HG03025 (cell line): ENCODE measurements around the gene NLGN4Y.

ENCODE experiments used
- ATAC-seq: cut with Tn5 transposase; IDR thresholded peaks from one replicate; pipeline ENCODE4 v1.9.1; 2021; ENCODE audit warnings: mild to moderate bottlenecking, moderate library complexity; ENCODE audit not compliant: unreplicated experiment, low FRiP score

Gene NLGN4Y

DNA sequence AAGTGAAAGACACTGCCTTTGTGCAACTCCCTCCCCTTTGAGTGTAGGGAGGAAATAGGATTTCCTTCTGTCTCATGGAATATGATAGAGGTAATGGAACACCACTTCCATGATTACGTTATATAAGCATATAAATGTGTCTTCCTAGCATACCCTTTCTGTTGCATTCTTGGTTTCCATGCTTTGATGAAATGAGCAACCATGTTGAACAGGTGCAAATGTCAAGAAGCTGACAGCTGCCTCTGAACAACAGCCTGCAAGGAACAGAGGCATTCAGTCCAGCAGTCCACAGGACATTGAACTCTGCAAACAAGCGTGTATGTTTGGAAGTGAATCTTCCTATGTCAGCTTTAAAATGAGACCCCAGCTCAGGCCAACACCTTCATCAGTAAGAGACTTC is 117.5 kb downstream of the NLGN4Y start:
- no peak for ATAC-seq

DNA sequence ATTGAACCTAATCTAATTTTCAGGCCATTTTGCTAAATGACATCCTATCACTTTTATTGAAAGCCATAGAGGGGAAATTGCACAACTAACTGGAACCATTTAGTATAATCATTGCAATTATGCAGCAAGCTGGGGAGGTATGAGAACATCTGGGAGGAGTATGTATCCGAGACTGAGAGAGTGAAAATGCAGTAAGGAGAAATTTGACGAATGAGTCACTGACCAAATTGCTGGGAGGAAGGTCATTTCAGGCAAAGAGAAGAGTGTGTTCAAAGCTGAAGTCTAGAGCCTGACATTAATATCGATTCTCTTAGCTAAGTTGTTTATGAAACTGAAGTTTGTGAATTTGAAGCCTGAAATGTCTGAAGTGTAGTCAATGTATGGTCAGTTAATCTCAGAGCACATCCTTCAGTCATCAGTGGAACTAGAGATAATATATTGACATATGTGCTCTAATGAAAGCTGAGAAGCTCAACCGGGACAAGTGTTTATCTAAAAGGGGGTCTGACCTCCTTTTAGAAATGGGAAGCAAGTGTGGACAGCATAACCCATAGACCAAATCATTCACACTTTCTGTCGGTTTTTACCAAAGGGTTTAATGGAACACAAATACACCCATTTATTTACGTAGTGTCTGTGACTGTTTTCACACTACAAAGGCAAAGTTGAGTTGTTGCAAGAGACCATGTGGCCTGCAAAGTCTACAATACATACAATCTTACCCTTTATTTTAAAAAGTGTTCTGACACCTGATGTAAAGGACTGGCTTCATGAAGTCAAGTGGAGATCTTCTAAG is 120.0 kb downstream of the NLGN4Y start:
- no peak for ATAC-seq

DNA sequence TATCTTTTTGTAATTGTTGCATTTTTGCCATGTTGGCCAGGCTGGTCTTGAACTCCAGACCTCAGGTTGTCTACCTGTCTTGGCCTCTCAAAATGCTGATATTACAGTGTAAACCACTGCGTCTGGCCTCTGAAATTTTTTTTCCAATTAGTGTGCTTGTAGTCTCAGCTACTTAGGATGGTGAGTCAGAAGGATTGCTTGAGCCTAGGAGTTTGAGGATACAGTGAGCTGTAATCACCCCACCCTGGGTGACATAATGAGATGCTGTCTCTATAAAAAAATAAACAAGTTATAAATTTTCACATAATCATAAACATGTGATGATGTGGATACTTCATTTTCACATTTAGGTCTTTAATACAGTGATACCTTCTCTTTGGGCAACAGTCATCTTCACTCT is 154.9 kb downstream of the NLGN4Y start:
- no peak for ATAC-seq

DNA sequence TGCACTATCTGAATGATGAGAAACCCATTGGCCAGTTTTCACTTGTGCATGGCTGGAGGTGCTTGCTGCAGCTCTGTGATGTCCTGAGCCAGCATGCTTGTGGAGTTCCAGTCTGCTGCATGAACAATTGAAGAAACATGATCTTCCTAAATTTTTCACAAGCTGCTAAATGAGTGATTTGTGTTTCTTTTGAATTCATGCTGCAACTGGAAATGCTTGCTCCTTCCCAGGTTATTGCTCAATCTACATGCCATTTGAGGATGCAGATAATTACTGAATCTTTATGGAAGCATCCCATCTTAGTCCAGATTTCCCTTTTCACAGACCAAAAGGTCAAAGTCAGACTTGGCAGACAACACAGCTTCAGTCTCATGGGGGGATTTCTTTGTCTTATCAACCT is 170.2 kb downstream of the NLGN4Y start:
- ATAC-seq, result no peak

DNA sequence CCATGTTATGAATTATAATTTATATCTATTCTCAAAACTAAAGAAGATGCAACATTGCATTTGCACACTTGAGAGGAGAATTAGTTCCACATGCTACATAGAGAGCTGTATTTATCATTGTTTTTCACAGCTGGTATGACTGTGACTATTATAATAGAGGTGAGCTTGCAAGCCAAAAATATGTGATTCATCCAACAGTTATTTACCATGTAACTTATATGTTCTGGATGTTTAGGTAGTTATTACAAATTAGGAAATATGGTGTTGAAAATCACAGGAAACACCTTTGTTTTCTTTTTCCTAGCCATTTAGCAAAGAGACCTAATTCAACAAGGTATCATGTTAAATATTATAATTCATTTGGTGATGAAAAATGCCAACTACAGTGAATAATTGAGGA is 183.8 kb downstream of the NLGN4Y start:
- ATAC-seq, result no peak

DNA sequence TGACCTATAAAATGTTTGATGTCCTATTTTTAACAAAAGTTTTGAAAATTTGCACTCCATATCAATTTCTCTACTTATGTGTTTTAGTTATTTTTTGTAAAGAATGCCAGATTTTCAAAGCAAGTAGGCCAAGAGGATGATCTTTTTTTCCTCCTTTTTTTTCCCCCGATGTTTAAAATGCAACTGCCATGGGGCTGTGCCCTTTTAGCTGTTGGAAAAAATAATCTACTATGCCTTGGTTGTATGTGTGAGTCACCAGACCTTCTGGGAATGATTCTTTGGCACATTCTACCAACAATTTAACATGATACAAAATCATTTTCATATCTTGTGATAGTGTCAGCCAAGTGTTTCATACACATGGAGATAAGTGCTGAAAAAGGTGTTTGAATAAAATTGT is 217.3 kb downstream of the NLGN4Y start:
- ATAC-seq, result no peak

DNA sequence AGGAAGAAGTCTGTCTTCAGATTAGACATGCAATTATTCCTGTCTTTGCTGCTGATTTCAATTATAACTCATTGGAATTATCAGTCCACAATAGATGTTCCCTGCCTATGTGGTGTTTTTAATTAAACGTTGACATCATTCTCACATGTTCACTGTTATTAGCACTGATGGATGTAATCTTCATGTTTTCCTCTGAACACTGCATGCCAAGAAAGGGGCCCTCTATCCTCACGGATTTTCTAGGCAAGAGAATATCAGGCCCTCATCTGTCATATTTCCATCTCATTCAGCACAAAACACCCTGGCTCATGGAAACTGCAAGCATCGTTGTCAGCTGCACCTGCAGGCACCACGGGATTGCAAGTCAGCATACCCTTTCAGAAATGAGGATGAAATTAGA is 224.0 kb downstream of the NLGN4Y start:
- no peak for ATAC-seq

DNA sequence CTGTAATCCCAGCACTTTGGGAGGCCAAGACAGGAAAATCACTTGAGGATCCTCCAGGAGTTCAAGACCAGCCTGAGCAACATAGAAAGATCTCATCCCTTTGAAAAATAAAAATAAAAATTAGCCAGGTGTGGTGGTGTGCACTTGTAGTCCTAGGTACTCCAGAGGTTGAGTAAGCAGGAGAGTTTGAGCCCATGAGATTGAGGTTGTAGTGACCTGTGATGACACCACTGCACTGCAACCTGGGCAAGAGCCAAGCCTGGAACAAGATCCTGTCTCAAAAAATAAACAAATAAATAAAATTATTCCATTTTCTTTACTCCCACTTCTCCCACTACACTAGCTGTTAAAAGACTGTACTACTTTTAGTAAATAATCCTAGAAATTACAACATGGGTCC is 231.2 kb downstream of the NLGN4Y start:
- no peak for ATAC-seq

DNA sequence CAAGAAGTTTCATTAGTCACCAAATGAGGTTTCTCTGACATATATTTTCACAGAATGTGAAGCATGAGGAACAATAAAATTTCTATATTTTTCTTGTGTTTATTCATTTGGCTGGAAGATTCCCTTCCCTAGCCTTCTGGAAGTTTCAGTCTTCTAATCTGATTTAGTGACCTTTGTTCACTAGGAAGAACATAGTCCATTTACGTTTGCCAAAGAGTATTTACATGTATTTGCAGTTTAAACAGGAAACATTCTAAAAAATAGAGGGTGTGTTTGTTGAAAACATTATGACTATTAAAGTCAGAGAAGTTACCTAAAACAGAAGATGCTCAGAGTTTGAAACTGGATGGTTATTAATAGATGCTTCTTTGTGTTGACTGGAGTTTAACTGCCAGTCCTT is 238.6 kb downstream of the NLGN4Y start:
- no peak for ATAC-seq

DNA sequence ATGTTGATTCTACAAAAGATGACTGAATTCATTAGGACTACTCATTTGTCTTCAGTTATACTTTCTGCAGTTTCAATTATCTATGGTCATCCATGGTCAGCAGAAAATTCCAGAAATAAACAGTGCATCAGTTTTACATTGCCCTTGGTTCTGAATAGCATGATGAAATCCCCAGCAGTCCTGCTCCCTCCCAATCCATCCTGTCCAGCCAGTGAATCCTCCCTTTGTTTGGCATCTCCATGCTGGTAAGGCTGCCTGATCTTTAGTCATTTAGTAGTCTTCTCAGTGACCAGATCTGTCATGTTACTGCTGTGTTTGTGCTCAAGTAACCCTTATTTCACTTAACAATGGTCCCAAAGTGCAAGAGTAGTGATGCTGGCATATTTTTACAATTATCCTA is 239.3 kb downstream of the NLGN4Y start:
- no peak for ATAC-seq

DNA sequence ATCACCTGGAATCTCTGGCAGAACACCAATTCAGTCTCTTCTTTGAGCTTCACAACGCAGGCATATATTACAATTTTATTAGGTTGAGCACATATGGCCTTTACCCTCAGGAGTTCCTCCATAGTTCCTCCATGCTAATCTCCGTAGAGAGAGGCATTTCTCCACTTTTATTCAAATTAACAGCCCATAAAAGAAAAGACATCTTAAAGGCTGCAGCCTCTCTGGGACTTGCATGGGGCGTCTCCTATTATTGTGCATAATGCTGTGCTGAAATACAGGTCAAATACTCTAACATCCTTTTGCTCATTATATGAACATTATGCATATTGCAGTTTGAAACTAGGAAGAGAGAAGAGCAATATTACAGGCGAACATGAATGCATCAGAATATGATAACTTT is 253.9 kb downstream of the NLGN4Y start:
- ATAC-seq, result no peak

DNA sequence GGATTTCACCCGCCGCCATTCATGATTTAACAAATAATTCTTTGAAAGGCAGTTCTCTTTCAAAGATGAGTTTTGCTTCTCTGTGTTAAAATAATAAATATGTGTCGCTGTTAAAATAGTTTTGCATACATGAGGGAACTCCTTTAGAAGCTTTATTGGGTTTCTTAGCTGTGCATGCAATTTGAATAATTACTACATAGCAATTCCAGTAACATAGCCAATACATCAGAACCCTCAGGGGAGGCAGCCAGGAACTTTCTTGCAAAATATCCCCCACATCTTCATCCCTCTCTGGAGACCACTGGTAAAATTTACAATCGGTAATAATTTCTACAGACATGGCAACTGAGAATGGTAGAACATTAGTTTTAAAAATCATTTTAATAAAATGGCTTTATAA is 268.8 kb downstream of the NLGN4Y start:
- ATAC-seq, result no peak

DNA sequence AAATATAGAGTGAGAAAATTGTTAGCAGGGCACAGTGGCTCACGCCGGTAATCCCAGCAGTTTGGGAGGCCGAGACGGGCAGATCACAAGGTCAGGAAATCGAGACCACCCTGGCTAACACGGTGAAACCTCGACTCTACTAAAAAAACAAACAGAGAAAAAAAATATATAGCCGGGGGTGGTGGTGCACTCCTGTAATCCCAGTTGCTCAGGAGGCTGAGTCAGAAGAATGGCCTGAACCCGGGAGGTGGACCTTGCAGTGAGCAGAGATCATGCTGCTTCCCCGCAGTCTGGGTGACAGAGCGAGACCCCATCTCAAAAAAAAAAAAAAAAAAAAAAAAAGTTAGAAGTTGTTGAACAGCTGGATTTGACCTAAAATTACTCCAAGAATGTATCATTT is 269.3 kb downstream of the NLGN4Y start:
- ATAC-seq, result no peak

DNA sequence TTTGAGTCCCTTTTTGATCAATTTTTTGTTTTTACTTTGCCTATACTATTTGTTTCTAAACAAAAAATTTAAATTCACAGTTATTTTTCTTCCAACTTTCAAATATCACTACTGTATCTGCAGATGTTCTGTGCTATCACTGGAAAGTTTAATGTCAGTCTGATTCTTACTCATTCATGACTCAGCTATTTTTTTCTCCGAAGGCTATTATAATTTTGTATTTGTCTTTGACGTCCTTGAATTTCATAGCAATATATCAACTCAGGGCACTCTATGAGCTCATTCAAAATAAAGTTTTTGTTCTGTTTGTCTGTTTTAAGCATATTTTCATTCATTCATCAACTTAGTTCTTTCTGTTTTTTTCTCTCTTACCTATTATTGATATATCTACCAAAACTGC is 273.7 kb downstream of the NLGN4Y start:
- ATAC-seq, result no peak

DNA sequence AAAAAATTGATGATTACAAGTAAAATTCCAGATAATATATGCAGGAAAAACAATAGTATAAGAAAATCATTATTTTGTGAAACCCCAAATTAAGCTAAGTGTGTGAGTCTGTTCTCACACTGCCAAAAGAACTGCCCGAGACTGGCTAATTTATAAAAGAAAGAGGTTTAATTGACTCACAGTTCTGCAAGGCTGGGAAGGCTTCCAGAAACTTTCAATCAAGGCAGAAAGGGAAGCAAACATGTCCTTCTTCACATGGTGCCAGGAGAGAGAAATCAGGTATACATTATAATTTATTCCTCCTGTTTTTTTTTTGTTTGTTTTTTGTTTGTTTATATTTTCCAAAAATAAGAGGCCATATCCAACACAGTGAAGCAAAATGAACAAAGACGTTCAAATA is 276.8 kb downstream of the NLGN4Y start:
- no peak for ATAC-seq

DNA sequence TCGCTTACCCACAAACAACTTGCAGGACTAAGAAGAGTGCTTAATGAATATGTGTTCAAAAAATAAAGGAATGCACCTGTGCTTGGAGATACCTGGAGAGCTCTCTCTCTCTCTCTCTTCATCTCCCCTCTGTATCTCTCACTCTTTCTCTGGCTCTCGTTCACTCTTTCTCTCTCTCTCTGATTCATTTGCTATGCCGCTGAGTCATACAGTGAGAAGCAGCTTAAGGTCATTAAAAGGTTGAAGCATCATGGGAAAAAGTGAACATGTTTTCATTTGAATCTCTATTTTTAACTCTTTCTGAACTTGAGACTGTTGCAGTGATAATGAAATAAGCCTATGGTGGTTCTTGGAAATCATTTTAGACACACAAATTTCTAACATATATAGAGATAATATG is 277.8 kb downstream of the NLGN4Y start:
- ATAC-seq, result no peak

DNA sequence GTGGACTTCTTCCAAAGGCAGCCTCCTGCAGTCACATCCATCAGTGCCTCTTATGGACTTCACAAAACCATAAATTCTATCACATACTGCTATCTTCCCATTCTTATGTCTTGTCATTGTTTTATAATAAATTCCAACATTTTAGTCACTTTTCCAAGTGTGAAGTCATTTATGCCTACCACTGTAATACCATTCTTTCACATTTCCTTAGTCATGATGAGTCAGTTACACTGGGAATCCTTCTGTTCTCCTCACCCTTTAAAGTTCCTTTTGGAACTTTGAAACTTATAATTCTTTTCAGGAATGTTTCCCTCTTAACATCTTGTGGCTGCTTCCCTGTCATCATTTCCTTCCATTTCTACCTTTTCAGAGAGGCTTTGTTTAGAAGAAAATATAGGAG is 279.7 kb downstream of the NLGN4Y start:
- no peak for ATAC-seq

DNA sequence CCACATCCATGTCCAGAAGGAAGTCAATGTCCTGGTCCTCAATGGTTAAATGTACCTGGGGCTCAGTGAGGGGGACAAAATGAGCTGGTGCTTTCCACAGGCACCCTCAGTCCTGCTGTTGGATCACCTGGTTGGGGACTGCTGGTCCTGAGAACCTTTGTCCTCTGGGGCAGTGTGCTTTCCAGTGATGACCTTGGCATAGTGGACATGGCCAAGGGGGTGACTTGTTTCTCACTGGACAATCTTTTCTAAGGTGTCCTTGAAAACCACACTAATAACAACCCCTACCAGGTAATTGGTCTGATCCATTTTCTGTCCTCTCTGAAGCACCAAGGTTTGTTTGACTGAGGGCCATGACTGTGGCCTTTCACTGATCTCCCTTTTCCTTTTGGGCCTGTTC is 294.1 kb downstream of the NLGN4Y start:
- ATAC-seq, result no peak

DNA sequence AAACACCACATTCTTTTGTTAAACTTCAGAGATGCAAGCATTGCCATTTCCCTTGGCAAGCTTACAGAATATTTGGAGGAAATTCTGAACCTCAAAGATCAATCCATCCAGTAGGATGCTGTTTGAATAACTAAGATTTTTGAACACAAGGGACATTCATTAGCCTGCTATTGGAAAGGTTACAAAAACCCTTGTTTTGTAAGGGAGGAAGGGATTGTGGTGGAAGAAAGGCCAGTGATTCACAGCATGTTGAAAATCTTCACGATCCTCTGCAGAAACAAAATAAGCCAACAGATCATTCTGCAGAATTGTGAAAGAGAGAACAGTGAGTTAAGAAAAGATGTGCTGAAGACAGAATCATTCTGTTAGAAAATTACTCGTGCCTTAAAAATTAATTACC is 297.9 kb downstream of the NLGN4Y start:
- ATAC-seq, result no peak

DNA sequence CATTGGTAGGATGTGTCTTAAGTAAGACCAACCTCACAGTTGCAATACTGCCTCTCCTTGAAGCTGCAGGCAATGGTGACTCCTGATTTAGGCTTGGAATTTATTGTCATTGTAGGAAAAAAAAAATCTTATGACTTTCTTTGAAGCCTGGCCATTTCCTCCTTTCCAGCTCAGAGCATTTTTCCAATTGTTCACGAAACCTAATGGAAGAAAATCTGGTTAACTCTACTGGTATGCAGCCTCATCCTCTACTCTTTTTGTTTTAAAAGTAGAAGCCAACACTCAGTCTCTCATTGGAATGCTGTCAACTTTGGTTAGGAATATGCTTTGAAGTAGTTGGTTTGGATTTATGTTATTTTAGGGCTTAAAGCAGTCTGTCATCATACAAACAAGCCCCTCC is 298.6 kb downstream of the NLGN4Y start:
- no peak for ATAC-seq

DNA sequence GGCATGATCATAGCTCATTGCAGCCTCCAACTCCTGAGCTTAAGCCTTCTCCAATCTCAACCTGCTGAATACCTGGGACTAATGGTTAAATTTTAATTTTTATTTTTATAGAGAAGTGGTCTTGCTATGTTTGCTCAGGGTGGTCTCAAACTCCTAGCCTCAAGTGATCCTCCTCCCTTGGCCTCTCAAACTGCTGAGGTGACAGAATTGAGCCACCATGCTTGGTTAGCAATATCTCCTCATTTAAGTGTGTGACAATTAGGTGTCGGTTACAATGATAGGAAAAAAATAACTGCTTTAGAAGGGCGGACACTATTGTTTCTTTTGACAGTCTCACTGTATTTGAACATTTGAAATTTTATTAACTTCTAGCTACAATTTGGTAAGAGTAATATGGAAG is 300.3 kb downstream of the NLGN4Y start:
- no peak for ATAC-seq

DNA sequence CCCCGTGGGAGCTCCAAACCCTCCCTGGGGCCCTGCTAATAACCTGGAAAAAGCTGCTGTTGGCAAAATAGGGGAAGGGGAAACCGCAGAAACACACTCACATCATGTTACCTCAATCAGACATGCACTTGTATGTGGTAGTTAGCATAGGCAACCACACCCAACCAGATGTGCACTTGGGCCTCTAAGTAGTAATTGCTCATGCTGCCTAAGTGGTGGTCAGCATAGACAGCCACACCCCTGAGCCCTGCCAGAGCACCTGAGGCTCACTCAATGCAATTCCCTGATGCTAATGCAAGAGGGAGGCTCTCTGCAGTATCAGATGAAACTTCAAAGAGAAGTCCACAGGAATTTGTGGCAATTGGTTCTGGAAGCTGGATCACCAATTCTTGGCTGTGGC is 301.4 kb downstream of the NLGN4Y start:
- no peak for ATAC-seq

DNA sequence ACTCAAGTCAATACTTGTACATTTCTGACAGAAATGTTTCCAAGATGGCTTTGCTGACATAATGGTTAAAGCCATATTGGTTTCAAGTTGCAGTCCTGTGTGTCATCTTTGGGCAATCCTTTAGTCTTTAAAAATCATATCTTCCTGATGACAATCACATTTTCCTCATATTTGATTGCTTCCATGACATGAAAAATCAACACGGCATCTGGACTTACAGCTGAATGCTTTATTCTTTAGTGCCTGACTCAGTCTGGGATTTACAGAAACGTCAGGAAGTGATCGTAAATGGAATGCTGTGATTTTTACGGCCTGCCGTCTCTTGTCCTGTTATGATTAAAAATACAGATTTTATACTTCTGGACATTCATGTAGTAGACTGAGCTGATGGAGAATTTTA is 304.2 kb downstream of the NLGN4Y start:
- ATAC-seq, result no peak
